Hepatocyte (in vitro differentiated cells): Measurements from ENCODE around the gene GINS1. TPM values are rescaled to one million over a fixed set of nuclear protein-coding genes. Genes with fewer than 3 reads are reported as not detected.
A peak's percentile ranks its signal among the peaks of the same experiment; 100 is the strongest.

Experiments used
- DNase-seq: peaks from one replicate; pipeline ENCODE4 v3.0.0-alpha.2; 2016; ENCODE audit warnings: low spot score
- H2AFZ ChIP-seq: fragments of 200-600 bp; sonication (generic); 2 replicates; pipeline ENCODE4 v1.6.0; 2016; ENCODE audit warnings: antibody characterized with exemption, mild to moderate bottlenecking
- H3K27ac ChIP-seq: fragments of 200-600 bp; sonication (generic); 2 replicates; pipeline ENCODE4 v1.5.1; 2016; ENCODE audit warnings: mild to moderate bottlenecking
- H3K27me3 ChIP-seq: fragments of 200-600 bp; sonication (generic); 2 replicates; pipeline ENCODE4 v1.6.1; 2016
- H3K36me3 ChIP-seq: fragments of 200-600 bp; sonication (generic); replicated peaks from 2 replicates; pipeline ENCODE4 v1.5.1; 2016; ENCODE audit warnings: low read depth; ENCODE audit not compliant: insufficient read depth
- H3K4me1 ChIP-seq: fragments of 200-600 bp; sonication (generic); 2 replicates; pipeline ENCODE4 v1.5.1; 2016; ENCODE audit warnings: mild to moderate bottlenecking, moderate library complexity; ENCODE audit not compliant: insufficient read depth
- H3K4me2 ChIP-seq: fragments of 200-600 bp; sonication (generic); 2 replicates; pipeline ENCODE4 v1.6.0; 2016
- H3K4me3 ChIP-seq: fragments of 200-600 bp; sonication (generic); 2 replicates; pipeline ENCODE4 v1.5.1; 2016; ENCODE audit warnings: mild to moderate bottlenecking
- H3K79me2 ChIP-seq: fragments of 200-600 bp; sonication (generic); 2 replicates; pipeline ENCODE4 v1.6.0; 2017; ENCODE audit warnings: mild to moderate bottlenecking
- H3K9me2 ChIP-seq: fragments of 200-600 bp; sonication (generic); replicated peaks from 2 replicates; pipeline ENCODE4 v1.6.0; 2017; ENCODE audit warnings: mild to moderate bottlenecking; ENCODE audit not compliant: insufficient read depth
- H3K9me3 ChIP-seq: fragments of 200-600 bp; sonication (generic); 2 replicates; pipeline ENCODE4 v1.5.1; 2016; ENCODE audit warnings: low read depth, mild to moderate bottlenecking
- H4K20me1 ChIP-seq: fragments of 200-600 bp; sonication (generic); 2 replicates; pipeline ENCODE4 v1.6.0; 2016; ENCODE audit warnings: mild to moderate bottlenecking; ENCODE audit not compliant: insufficient read depth, poor library complexity, severe bottlenecking
- CTCF ChIP-seq: fragments of 200-600 bp; sonication (generic); IDR thresholded peaks from 2 replicates; pipeline ENCODE4 v1.5.1; 2016; ENCODE audit warnings: antibody characterized with exemption, mild to moderate bottlenecking; ENCODE audit not compliant: poor library complexity
- EZH2 ChIP-seq: fragments of 200-600 bp; sonication (generic); IDR thresholded peaks from 2 replicates; pipeline ENCODE4 v1.6.1; 2016; ENCODE audit warnings: antibody characterized with exemption, mild to moderate bottlenecking, borderline replicate concordance
- EZH2phosphoT487 ChIP-seq: fragments of 200-600 bp; sonication (generic); IDR thresholded peaks from one replicate; pipeline ENCODE4 v1.6.1; 2018; ENCODE audit warnings: antibody characterized with exemption, mild to moderate bottlenecking, low read depth, moderate library complexity; ENCODE audit not compliant: unreplicated experiment, severe bottlenecking
- WGBS: methylation state at CpG from one replicate; pipeline ENCODE4 v1.1.6; 2016; ENCODE audit warnings: low lambda C conversion rate; ENCODE audit errors: missing lambda C conversion rate; 5-methylcytosine and 5-hydroxymethylcytosine counted together
- polyA plus RNA-seq: library from polyadenylated mRNA; unstranded; fragments of >200 nt; fragmentation: Nextera tagmentation; extraction: Ambion mirVana; gene quantifications from 2 replicates; pipeline ENCODE4 v1.2.1, GENCODE V29; 2016
- total RNA-seq: library from RNA; depleted of rRNA; stranded (reverse); fragments of >200 nt; gene quantifications from 2 replicates; pipeline ENCODE4 v1.2.3, GENCODE V29; 2014

Gene GINS1
- total and polyA plus RNA-seq, 2 experiments from 2014 or later, result 6.5 to 7.6 TPM

- Histone ChIP-seq H2AFZ (no peak overlapping the region), H3K4me1 (no peaks in the 10 kb centered on the region), H4K20me1 (no peaks in the 10 kb centered on the region), H3K27ac (no peak overlapping the region), H3K4me3 (no peak overlapping the region), H3K9me3 (no peaks in the 10 kb centered on the region), H3K9me2 (no peaks in the 10 kb centered on the region), H3K4me2 (no peak overlapping the region), H3K27me3 (no peaks in the 10 kb centered on the region), H3K36me3 (no peaks in the 10 kb centered on the region), H3K79me2 (peaks cover 8% of the 10 kb centered on the region)
- 97% methylated on average over 6 of the region's 18 CpGs for WGBS
- no peak for DNase-seq
- TF ChIP-seq EZH2 (no peak), CTCF (no peak), EZH2phosphoT487 (no peak)
Observed at GRCh38 chr20:25468126-25469075, 60.9 kb downstream of the GINS1 start.

GRCh38 chr20:25469558-25469957, 62.1 kb downstream of the GINS1 start:
- H3K36me3 ChIP-seq, result no peaks in the 10 kb centered on the region

GRCh38 chr20:25470045-25470444, 62.6 kb downstream of the GINS1 start:
- Histone ChIP-seq H3K9me2 (no peaks in the 10 kb centered on the region), H3K4me2 (no peak overlapping the region), H2AFZ (no peak overlapping the region), H3K4me1 (no peaks in the 10 kb centered on the region), H3K79me2 (peaks cover 8% of the 10 kb centered on the region), H3K27ac (no peak overlapping the region), H3K27me3 (no peaks in the 10 kb centered on the region), H3K4me3 (no peak overlapping the region), H3K36me3 (no peaks in the 10 kb centered on the region), H4K20me1 (no peaks in the 10 kb centered on the region), H3K9me3 (no peaks in the 10 kb centered on the region)
- WGBS, result 78% methylated on average over 13 of the region's 13 CpGs
- TF ChIP-seq CTCF, result peak; percentile 50
- no peak for TF ChIP-seq EZH2phosphoT487
- DNase-seq, result peak; percentile 45

More at GRCh38 chr20:25469558-25469957, 62.1 kb downstream of the GINS1 start:
- 91% methylated on average over 13 of the region's 13 CpGs for WGBS
- Histone ChIP-seq H3K27ac (no peak overlapping the region), H3K9me3 (no peaks in the 10 kb centered on the region), H3K4me1 (no peaks in the 10 kb centered on the region), H4K20me1 (no peaks in the 10 kb centered on the region), H2AFZ (no peak overlapping the region), H3K9me2 (no peaks in the 10 kb centered on the region), H3K4me3 (no peak overlapping the region), H3K79me2 (peaks cover 8% of the 10 kb centered on the region), H3K4me2 (no peak overlapping the region), H3K27me3 (no peaks in the 10 kb centered on the region)
- TF ChIP-seq EZH2phosphoT487 (no peak), EZH2 (no peak), CTCF (no peak)
- DNase-seq, result no peak
